Thymus (tissue), 11 donors: ENCODE data around the gene CAVIN3. TPM values are rescaled to one million over a fixed set of nuclear protein-coding genes. Genes with fewer than 3 reads are reported as not detected.

Experiments used
- DNase-seq, 9 donors: peaks; one replicate each; pipeline ENCODE4 v3.0.0-alpha.2; 2013; ENCODE audit warnings: low spot score in 9 of 9, low read depth in 6 of 9, missing footprints in 1 of 9
- H3K27ac ChIP-seq, 2 donors: one replicate each; pipeline ENCODE4 v1.5.1; 2013; ENCODE audit warnings: control low read depth in 1 of 2, low read depth in 1 of 2, low read length in 1 of 2, mild to moderate bottlenecking in 1 of 2, moderate library complexity in 1 of 2
- H3K27me3 ChIP-seq, 2 donors: one replicate each; pipeline ENCODE4 v1.5.1; 2013; ENCODE audit warnings: low read length in 1 of 2; ENCODE audit not compliant: control insufficient read depth in 2 of 2, insufficient read depth in 1 of 2
- H3K36me3 ChIP-seq, 2 donors: one replicate each; pipeline ENCODE4 v1.5.1; 2013; ENCODE audit warnings: low read length in 1 of 2, mild to moderate bottlenecking in 1 of 2, moderate library complexity in 1 of 2; ENCODE audit not compliant: control insufficient read depth in 2 of 2, insufficient read depth in 2 of 2
- H3K4me1 ChIP-seq, 2 donors: one replicate each; pipeline ENCODE4 v1.5.1; 2013; ENCODE audit warnings: low read length in 2 of 2; ENCODE audit not compliant: control insufficient read depth in 2 of 2, insufficient read depth in 2 of 2
- H3K4me3 ChIP-seq, 2 donors: one replicate each; pipeline ENCODE4 v1.5.1; 2013; ENCODE audit warnings: low read length in 2 of 2, control low read depth in 1 of 2, mild to moderate bottlenecking in 1 of 2
- H3K9me3 ChIP-seq, 2 donors: one replicate each; pipeline ENCODE4 v1.5.1; 2013; ENCODE audit warnings: low read length in 1 of 2, mild to moderate bottlenecking in 1 of 2; ENCODE audit not compliant: control insufficient read depth in 2 of 2, insufficient read depth in 1 of 2
- WGBS: extraction: QIAGEN DNeasy Blood & Tissue Kit; methylation state at CpG from one replicate; pipeline ENCODE4 v1.1.7; 2013; 5-methylcytosine and 5-hydroxymethylcytosine counted together
- polyA plus RNA-seq: library from polyadenylated mRNA; stranded (reverse); fragments of 200-250 nt; gene quantifications from one replicate; pipeline ENCODE4 v1.2.3, GENCODE V29; 2013
- total RNA-seq: library from RNA; stranded (reverse); fragments of 120-200 nt; gene quantifications from one replicate; pipeline ENCODE4 v1.2.4, GENCODE V29; 2013
- donor health status: healthy.

Gene CAVIN3
- total and polyA plus RNA-seq, 2 donors = 7.5 to 22.5 TPM

DNA sequence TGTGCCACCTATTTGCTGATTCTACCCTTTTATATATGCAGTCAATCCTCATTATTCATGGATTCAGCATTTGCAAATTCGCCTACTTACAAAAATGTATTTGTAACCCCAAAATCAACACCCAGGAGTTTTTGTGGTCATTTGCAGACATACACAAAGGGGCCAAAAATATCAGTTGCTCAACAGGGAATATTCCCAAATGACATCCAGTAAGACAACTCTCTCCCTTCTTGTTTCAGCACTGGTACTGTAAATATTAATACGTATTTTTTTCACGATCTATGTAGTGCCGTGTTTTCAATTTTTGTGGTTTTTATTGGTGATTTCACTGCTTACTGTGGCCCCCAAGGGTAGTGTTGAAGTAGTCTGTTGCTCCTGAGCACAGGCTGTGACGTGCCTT is 11.8 kb upstream of the CAVIN3 start:
- WGBS = 94% methylated on average over 5 of the region's 5 CpGs
- no peaks in the 10 kb centered on the region for H3K4me1 ChIP-seq
- H3K4me3 ChIP-seq = no peak overlapping the region

DNA sequence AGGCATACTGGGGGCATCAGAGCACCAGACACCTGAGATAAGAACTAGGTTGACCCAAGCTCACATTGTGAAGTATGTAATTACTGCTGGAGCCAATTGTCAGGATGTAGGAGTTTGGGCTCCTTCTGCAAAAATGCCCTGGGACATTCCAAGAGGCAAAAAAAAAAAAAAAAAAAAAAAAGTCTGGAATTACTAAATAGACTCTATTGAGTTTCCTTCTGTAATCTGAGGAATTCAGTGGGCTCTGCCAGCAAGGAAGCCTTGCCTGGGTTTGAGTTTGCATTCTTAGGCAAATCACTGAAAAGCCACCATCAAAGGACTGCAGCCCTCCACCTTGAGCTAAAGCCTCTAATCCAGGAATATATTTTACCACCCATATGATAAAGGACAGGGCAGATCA is 8.0 kb upstream of the CAVIN3 start:
- peaks cover 0 to 8% of the 10 kb centered on the region in 2 donors for H3K27me3 ChIP-seq
- H3K4me3 ChIP-seq = no peak overlapping the region
- H3K4me1 ChIP-seq = no peaks in the 10 kb centered on the region
- DNase-seq = no peak
- H3K9me3 ChIP-seq = no peaks in the 10 kb centered on the region
- no peaks in the 10 kb centered on the region for H3K36me3 ChIP-seq
- H3K27ac ChIP-seq = no peak overlapping the region

More for the DNA sequence above, 11.8 kb upstream of the CAVIN3 start:
- H3K27me3 ChIP-seq = peaks cover 0 to 4% of the 10 kb centered on the region in 2 donors
- H3K9me3 ChIP-seq = no peaks in the 10 kb centered on the region
- H3K27ac ChIP-seq = no peak overlapping the region
- DNase-seq = no peak
- no peaks in the 10 kb centered on the region for H3K36me3 ChIP-seq

DNA sequence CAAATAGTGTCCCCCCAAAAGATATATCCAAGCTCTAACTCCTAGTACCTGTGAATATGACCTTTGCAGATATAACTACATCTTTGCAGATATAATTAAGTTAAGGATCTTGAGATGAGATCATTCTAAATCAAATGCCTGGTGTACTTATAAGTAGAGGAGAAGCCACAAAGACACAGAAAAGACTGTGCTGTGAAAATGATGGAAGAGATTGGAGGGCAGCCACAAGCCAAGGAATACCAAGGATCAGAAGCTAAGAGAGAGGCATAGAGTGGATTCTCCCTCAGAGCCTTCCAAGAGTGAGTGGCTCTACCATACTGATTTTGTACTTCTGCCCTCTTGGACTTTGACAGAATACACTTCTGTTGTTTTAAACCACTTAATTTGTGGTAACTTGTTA is 7.5 kb upstream of the CAVIN3 start:
- no peak for DNase-seq
- no peak overlapping the region for H3K27ac ChIP-seq
- no peak overlapping the region for H3K4me3 ChIP-seq
- H3K36me3 ChIP-seq = no peaks in the 10 kb centered on the region
- H3K9me3 ChIP-seq = no peaks in the 10 kb centered on the region
- no peaks in the 10 kb centered on the region for H3K4me1 ChIP-seq
- H3K27me3 ChIP-seq = peaks cover 0 to 9% of the 10 kb centered on the region in 2 donors

DNA sequence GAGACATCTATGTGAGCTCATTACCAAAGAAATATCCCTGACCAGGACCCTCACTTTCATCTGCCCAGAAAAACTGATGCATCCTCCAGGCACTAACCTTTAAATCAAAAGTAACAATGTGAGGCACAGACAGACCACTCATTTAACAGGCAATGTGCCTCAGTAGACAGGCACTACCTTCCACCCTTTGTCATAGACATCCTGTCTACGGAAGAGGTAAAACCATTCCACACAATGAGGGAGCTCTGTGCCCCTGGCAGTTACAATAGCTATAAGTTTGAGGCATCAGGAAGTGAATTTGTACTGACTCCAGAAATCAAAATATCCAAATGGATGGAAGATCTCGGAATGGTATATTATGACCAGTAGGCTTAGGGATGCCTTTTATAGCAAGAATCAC is 6.7 kb upstream of the CAVIN3 start:
- no peaks in the 10 kb centered on the region for H3K36me3 ChIP-seq
- WGBS = 74% methylated on average over 2 of the region's 2 CpGs
- H3K9me3 ChIP-seq = no peaks in the 10 kb centered on the region
- H3K4me3 ChIP-seq = no peak overlapping the region
- no peak for DNase-seq
- no peak overlapping the region for H3K27ac ChIP-seq
- H3K4me1 ChIP-seq = no peaks in the 10 kb centered on the region
- peaks cover 0 to 13% of the 10 kb centered on the region in 2 donors for H3K27me3 ChIP-seq

DNA sequence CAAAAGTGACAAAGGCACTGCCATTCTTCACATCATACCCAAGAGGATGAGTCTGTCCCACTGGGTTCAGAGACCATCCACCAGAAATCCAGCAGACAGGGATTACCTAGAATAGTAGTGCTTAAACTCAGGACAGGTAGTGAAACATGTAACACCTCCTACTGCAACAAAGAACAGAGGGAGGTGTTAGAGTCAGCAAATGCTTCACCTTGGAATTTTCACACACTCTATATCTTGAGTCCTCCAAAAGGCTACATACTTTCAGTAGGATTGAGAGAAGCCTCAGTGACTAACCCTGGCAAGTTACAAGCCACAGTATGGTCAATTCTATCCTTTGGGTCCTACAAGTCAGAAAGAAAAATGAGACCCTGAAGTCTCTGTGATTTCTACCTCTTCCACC is 6.0 kb upstream of the CAVIN3 start:
- Histone ChIP-seq H3K4me1 (no peaks in the 10 kb centered on the region), H3K27ac (no peak overlapping the region), H3K36me3 (no peaks in the 10 kb centered on the region), H3K9me3 (no peaks in the 10 kb centered on the region), H3K27me3 (peaks cover 3 to 20% of the 10 kb centered on the region in 2 donors), H3K4me3 (no peak overlapping the region)
- no peak for DNase-seq

DNA sequence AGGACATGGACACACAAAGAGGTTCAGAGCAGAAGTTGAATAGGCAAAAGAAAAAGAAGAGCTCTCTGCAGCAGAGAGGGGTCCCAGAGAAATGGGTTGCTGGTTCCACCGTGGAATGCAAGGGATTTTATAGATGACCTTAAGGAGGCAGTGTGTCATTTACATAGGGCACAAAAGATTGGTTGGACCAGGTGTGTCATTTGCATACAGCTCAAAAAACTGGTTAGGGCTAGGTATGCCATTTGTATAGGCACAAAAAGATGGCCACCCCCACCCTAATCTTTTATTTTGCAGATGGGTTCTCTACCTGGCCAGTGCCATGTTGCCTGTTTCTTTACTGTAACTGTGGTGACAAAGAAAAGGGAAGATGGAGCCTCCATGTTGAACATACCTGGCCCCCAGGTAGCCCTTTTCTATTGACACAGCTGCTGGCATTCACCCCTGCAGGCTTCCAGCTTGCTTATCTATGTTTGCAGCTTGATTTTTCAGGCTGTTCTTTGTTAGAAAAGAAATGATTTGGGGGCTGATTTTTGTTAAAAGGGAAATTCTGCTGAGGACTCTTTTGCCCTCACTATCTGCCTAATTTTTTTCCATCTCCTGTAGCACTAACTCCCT is 3.1 kb upstream of the CAVIN3 start:
- Histone ChIP-seq H3K27ac (no peak overlapping the region), H3K9me3 (no peaks in the 10 kb centered on the region), H3K36me3 (no peaks in the 10 kb centered on the region), H3K4me3 (no peak overlapping the region), H3K27me3 (peaks cover 29 to 48% of the 10 kb centered on the region in 2 donors), H3K4me1 (no peaks in the 10 kb centered on the region)
- no peak for DNase-seq
- WGBS = 56% methylated on average over 1 of the region's 1 CpG

DNA sequence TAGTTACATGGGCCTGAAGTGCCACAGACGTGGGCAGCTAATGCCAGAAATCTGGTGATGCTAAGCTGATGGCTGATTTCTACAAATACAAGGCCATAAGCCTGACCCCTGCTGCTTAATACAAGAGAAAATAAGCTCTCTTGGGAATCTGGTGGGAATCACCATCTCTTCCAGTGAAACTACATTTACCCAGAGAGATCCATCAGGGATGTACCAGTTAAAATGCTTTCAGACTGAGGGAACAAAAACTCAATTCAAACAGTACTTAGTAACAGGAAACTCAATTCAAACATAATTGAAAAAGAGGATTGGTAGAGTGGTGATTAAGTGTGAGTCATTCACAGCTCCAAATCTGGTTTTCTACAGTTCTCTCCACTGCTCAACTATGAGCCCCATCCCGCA is 1.7 kb upstream of the CAVIN3 start:
- Histone ChIP-seq H3K27me3 (peaks cover 29 to 58% of the 10 kb centered on the region in 2 donors), H3K36me3 (no peaks in the 10 kb centered on the region), H3K4me1 (no peaks in the 10 kb centered on the region), H3K4me3 (no peak overlapping the region), H3K9me3 (no peaks in the 10 kb centered on the region), H3K27ac (no peak overlapping the region)
- WGBS = 95% methylated on average over 2 of the region's 2 CpGs
- no peak for DNase-seq

DNA sequence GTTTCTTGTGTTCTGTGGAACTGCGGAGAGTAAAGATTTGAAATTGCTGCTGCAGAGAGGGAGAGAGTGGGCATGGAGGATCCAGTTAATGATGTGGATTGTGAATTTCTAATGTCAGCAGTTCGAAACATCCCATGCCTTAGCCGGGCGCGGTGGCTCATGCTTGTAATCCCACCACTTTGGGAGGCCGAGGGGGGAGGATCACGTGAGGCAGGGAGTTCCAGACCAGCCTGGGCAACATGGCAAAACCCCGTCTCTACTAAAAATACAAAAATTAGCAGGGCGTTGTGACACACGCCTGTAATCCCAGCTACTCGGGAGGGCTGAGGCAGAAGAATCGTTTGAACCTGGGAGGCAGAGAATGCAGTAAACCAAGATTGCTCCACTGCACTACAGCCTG is 1.1 kb upstream of the CAVIN3 start:
- peak overlapping the region in 1 of 2 donors; percentile 60 for H3K27ac ChIP-seq
- H3K4me1 ChIP-seq = no peaks in the 10 kb centered on the region
- no peak overlapping the region for H3K4me3 ChIP-seq
- H3K9me3 ChIP-seq = no peaks in the 10 kb centered on the region
- DNase-seq = no peak
- H3K27me3 ChIP-seq = peaks cover 33 to 65% of the 10 kb centered on the region in 2 donors
- no peaks in the 10 kb centered on the region for H3K36me3 ChIP-seq
- WGBS = 94% methylated on average over 12 of the region's 12 CpGs

DNA sequence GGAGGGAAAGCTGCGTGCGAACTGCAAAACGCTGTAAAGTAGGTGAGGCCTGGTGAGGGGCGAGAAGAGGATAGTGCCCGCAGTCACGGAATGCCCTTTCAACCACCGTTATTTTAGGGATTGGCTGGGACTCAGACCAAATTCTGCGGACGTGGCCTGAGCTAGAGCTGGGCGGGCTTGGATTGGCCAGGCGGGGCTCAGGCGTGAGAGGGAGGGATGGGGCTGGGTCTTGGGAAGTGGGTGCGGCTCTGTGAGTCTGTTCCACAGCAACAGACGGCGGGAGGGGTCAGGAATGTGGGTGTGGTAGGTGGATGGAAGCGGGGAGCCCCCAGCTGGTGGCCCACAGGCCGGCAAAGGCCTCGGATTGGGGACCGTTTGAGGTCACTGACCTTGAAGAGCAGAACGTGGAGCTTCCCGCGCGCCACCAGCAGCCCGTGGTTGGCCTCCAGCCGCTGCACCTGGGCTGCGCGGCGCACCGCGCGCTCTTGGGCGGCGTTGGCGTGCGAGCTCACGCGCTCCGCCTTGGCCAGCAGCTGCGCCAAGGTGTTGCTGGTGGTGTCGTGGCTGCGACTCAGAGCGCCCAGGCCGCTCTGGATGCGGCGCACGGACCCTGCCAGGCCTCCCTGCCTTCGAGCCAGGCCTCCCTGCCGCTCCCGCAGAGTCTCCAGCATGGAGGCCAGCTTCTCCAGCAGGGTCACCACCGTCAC is 444 bp downstream of the CAVIN3 start:
- H3K9me3 ChIP-seq = no peaks in the 10 kb centered on the region
- H3K4me1 ChIP-seq = no peaks in the 10 kb centered on the region
- peak overlapping the region; percentile 76 to 77 for H3K27ac ChIP-seq
- no peak for DNase-seq
- H3K36me3 ChIP-seq = no peaks in the 10 kb centered on the region
- peak overlapping the region; percentile 19 to 22 for H3K4me3 ChIP-seq
- H3K27me3 ChIP-seq = peaks cover 33 to 74% of the 10 kb centered on the region in 2 donors
- WGBS = 3% methylated on average over 50 of the region's 50 CpGs
